Fibroblast of villous mesenchyme (primary cell): Measurements from ENCODE around the gene ERO1A. TPM values are rescaled to one million over a fixed set of nuclear protein-coding genes. Genes with fewer than 3 reads are reported as not detected.

Experiments
- DNase-seq: peaks from one replicate; pipeline ENCODE4 v3.0.0-alpha.2; 2010; ENCODE audit warnings: low read depth
- H3K4me3 ChIP-seq: 2 replicates; pipeline ENCODE4 v1.5.1; 2011; ENCODE audit warnings: low read depth, mild to moderate bottlenecking, low read length
- CTCF ChIP-seq: IDR thresholded peaks from 2 replicates; pipeline ENCODE4 v1.5.1; 2012; ENCODE audit warnings: low read depth, mild to moderate bottlenecking, low read length; ENCODE audit not compliant: insufficient read depth
- total RNA-seq: library from RNA; depleted of rRNA; stranded (reverse); fragments of >200 nt; gene quantifications from 2 replicates; pipeline ENCODE4 v1.2.3, GENCODE V29; 2012

ERO1A gene, protein sequence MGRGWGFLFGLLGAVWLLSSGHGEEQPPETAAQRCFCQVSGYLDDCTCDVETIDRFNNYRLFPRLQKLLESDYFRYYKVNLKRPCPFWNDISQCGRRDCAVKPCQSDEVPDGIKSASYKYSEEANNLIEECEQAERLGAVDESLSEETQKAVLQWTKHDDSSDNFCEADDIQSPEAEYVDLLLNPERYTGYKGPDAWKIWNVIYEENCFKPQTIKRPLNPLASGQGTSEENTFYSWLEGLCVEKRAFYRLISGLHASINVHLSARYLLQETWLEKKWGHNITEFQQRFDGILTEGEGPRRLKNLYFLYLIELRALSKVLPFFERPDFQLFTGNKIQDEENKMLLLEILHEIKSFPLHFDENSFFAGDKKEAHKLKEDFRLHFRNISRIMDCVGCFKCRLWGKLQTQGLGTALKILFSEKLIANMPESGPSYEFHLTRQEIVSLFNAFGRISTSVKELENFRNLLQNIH
- total RNA-seq = 49.7 and 52.8 TPM in 2 replicates

DNA sequence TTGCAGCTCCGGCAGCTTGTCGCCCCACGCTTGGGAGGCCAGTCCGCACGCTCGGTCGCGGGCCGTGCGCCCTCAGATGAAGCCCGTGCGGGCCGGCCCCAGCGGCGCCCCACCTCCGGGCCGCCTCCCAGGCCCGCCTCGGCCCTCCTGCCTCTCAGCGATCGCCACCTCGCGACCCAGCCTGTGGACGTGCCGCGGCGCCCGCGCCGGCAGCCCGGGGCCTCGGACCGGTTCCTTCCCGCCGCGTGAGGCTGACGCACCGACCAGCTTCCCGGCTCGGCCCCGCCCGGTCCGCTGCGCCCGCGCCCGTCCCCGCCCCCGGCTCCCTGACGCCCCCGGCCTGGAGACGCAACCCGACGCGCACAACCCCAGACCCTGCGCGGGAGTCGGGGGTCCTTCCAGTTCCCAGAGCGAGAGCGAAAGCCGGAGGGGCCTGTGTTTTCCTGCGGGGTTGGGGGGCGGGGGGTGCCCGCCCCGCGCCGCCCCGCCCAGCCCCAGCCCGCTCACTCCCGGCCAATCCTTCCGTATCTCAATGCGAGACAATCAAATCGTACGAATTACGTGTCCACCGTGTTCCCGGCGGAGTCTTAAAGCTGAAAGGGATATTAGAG is at the start of gene ERO1A:
ERO1A (minus strand) TSS at position 78 of the 611 bp plus-strand sequence; CDS start at position 1, 77 bp downstream.
- H3K4me3 ChIP-seq = peak within 1 kb of the TSS; percentile 92
- TF ChIP-seq CTCF = no peak
- peak; percentile 85 for DNase-seq

DNA sequence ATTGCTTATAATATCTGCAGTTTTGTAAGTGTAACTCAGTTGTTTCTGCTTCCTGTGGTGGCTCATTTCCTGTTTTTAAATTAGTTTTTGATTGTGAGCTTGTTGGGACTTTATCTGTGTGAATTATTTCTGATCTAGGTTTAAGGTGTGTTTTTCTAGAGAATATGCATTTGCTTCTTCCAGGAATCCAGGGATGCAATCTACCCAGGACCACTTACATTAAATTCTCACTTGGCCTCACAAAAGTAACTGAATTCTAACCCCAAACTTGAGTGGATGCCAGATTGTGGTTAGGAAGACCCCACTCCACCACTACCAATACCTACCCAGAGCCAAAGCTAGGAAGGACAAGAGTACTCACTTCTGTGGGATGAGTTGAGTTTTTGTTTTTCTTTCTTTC is 46.5 kb upstream of the ERO1A start:
- H3K4me3 ChIP-seq = no peak overlapping the region
- no peak for DNase-seq
- no peak for TF ChIP-seq CTCF

DNA sequence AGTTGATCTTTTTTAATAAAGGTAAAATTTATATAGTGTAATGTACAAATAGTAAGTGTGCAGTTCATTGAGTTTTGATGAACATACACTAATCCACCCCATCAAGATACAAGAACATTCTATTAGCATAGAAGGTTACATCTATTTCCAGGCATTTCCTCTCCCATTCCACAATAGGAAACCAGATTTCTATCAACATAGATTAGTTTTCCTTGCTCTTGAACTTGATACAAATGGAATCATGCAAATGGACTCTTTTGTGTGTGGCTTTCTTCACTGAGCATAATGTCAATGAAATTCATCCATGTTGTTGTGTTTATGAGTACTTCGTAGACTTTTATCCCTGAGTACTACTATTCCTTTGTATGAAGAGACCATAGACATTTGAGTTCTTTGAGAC is 45.4 kb upstream of the ERO1A start:
- no peak for DNase-seq
- TF ChIP-seq CTCF = no peak
- H3K4me3 ChIP-seq = no peak overlapping the region

DNA sequence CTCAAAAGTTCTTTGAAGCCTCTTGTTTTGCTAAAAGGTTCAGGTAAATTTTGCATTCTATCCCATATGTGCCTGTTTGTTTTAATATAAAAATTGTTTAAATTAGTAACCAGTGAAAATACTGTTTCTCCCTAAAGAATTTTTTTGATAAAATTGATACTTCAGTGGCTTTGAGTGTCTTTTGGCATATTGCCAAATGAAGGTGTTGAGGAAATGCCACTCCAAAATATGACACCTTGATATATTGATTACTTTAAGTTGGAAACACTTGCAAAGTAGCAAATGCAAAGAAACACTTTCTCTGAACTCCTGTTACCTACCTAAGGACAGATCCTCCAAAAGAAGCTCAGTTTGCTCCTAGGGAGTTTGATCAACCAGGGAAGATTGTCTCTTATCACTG is 43.1 kb upstream of the ERO1A start:
- no peak for TF ChIP-seq CTCF
- DNase-seq = no peak
- H3K4me3 ChIP-seq = no peak overlapping the region

GRCh38 chr14:52735921-52736489 is 40.6 kb upstream of the ERO1A start:
- no peak for TF ChIP-seq CTCF
- H3K4me3 ChIP-seq = no peak overlapping the region
- DNase-seq = no peak

DNA sequence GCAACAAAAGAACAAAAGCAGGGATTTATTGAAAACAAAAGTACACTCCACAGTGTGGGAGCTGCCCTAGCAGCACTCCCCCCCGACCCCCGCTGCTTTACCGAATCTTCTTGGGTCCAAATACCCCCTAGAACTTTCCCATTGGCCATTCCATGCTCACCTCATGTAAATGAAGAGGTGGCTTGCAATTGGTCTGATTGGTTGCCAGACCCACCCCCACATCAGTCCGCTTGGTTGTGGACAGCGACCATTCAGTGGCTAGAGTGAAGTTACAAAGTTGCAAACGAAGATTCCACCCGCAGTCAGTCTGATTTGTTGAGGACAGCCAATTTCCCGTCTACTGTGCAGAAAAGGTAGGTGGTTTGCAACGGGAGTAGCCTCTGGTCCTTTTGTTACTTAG is 38.5 kb upstream of the ERO1A start:
- no peak overlapping the region for H3K4me3 ChIP-seq
- TF ChIP-seq CTCF = no peak
- no peak for DNase-seq
